ENCODE measurements around the gene LPIN1.

Gene LPIN1

DNA sequence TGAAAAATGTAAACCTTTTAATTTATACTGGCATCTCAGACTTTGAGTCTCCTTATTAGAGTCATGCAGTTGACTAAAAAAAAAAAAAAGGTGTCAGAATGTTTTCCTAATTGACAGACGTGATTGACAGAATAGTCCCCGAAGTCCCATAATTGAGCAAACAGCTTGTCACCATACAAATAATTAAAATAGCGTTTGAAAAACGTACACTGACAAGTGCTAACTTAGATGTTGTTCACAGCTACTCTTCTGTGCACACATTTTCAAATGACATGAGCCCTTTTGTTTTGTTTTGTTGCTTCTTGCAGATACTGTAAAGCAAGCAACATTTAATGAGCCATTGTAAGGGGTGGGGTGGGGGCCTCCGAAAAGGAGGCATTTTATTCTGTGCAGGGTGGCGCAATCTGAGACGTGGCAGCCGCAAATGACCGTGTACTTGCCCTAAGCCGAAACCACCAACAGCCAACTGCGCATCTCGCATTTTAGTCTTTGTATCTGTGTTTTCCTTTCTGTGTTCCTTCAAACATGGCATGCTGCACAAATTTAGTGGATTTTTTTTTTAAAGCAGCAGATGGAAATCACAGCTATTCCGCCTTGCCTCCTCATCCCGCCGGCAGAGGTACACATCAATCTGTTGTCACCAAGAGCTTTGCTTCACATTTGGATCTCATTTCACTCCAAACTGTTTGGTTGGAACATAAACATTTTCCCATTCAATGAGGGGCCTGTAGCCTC lies 52.4 kb downstream of the LPIN1 start:
- DNase-seq (ENCODE audit: extremely low read depth, low read depth), result no peak
- no peak overlapping the region for H3K4me3 ChIP-seq (replicated peaks; ENCODE audit: low read depth, low read length)
- no peak for TF ChIP-seq CTCF (IDR thresholded peaks at IDR 0.05; ENCODE audit: low read depth, low read length, missing control alignments)

DNA sequence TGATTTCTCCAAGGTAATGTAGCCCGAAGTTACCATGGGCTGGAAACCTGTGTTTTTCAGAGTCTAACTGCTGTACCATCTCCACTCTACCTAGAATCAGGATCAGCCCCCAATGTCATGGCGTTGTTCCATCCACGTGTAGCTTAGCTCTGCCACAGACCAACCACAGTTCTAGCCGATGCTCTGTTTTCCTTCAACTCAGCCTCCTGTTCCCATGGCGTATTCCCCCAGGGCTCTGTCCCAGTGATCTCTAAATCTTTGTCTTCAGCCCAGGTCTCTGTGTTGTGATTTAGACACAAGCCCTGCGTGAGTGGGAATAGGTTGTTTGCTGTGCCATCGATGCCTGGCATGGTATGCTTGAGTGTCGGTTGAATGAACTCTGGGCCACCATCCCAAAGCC lies 53.4 kb downstream of the LPIN1 start:
- DNase-seq (ENCODE audit: extremely low read depth, low read depth), result no peak
- no peak for TF ChIP-seq CTCF (IDR thresholded peaks at IDR 0.05; ENCODE audit: low read depth, low read length, missing control alignments)
- no peak overlapping the region for H3K4me3 ChIP-seq (replicated peaks; ENCODE audit: low read depth, low read length)

GRCh38 chr2:11802782-11803191 lies 56.4 kb downstream of the LPIN1 start:
- no peak overlapping the region for H3K4me3 ChIP-seq (replicated peaks; ENCODE audit: low read depth, low read length)
- no peak for DNase-seq (ENCODE audit: extremely low read depth, low read depth)
- TF ChIP-seq CTCF (IDR thresholded peaks at IDR 0.05; ENCODE audit: low read depth, low read length, missing control alignments), result no peak

GRCh38 chr2:11805024-11805423 lies 58.6 kb downstream of the LPIN1 start:
- TF ChIP-seq CTCF (IDR thresholded peaks at IDR 0.05; ENCODE audit: low read depth, low read length, missing control alignments), result no peak

DNA sequence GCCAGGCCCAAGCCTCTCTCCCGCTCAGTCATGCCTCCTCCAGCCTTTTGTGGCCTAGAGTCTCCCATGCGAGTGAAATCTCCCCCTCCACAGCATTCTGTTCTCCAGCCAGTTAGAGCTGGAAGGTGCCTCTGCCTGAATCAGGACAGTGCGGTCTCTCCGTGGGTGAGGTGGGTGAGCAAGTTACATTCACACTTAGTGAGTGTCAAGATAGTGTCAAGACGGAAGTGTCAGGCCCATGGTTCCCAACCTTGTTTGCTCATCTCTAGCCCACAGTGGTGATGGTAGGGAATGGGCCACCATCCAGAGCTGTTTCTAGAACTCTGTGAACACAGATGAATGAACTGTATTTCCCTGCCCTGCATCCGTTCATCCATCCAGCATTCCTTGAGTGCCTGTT lies 59.5 kb downstream of the LPIN1 start:
- TF ChIP-seq CTCF (IDR thresholded peaks at IDR 0.05; ENCODE audit: low read depth, low read length, missing control alignments), result no peak
- no peak for DNase-seq (ENCODE audit: extremely low read depth, low read depth)
- no peak overlapping the region for H3K4me3 ChIP-seq (replicated peaks; ENCODE audit: low read depth, low read length)

More at GRCh38 chr2:11805024-11805423, 58.6 kb downstream of the LPIN1 start:
- no peak for DNase-seq (ENCODE audit: extremely low read depth, low read depth)
- no peak overlapping the region for H3K4me3 ChIP-seq (replicated peaks; ENCODE audit: low read depth, low read length)

GRCh38 chr2:11807156-11808015 lies 61.0 kb downstream of the LPIN1 start:
- H3K4me3 ChIP-seq (replicated peaks; ENCODE audit: low read depth, low read length), result no peak overlapping the region
- no peak for TF ChIP-seq CTCF (IDR thresholded peaks at IDR 0.05; ENCODE audit: low read depth, low read length, missing control alignments)
- DNase-seq (ENCODE audit: extremely low read depth, low read depth), result no peak
